Measurements from ENCODE around the gene KLF7.

KLF7 gene

GRCh38 chr2:207110715-207111114 is 55.0 kb downstream of the KLF7 start:
- Mint-ChIP-seq H3K36me3 (peaks cover 36% of the 10 kb centered on the region), H3K27ac (no peak overlapping the region), H3K4me1 (peaks cover 19% of the 10 kb centered on the region), H3K27me3 (no peaks in the 10 kb centered on the region), H3K9me3 (no peaks in the 10 kb centered on the region), H3K4me3 (no peak overlapping the region)
- ATAC-seq: no peak

GRCh38 chr2:207110310-207110709 is 55.4 kb downstream of the KLF7 start:
- Mint-ChIP-seq H3K4me3 (no peak overlapping the region), H3K36me3 (peaks cover 40% of the 10 kb centered on the region), H3K9me3 (no peaks in the 10 kb centered on the region), H3K4me1 (peaks cover 19% of the 10 kb centered on the region), H3K27me3 (no peaks in the 10 kb centered on the region), H3K27ac (no peak overlapping the region)
- ATAC-seq: no peak

- Mint-ChIP-seq H3K27ac (no peak overlapping the region), H3K4me3 (no peak overlapping the region), H3K9me3 (no peaks in the 10 kb centered on the region), H3K4me1 (peaks cover 19% of the 10 kb centered on the region), H3K36me3 (peaks cover 40% of the 10 kb centered on the region), H3K27me3 (no peaks in the 10 kb centered on the region)
- no peak for ATAC-seq
Measured at GRCh38 chr2:207109768-207110167, 56.0 kb downstream of the KLF7 start.

- ATAC-seq: no peak
- no peaks in the 10 kb centered on the region for H3K27me3 Mint-ChIP-seq
- H3K36me3 Mint-ChIP-seq: peaks cover 40% of the 10 kb centered on the region
Measured at GRCh38 chr2:207108440-207108839, 57.3 kb downstream of the KLF7 start.

GRCh38 chr2:207107551-207107950 is 58.2 kb downstream of the KLF7 start:
- ATAC-seq: no peak
- Mint-ChIP-seq H3K9me3 (no peaks in the 10 kb centered on the region), H3K4me3 (no peak overlapping the region), H3K4me1 (peaks cover 8% of the 10 kb centered on the region), H3K27ac (no peak overlapping the region), H3K27me3 (no peaks in the 10 kb centered on the region), H3K36me3 (peaks cover 43% of the 10 kb centered on the region)

More at GRCh38 chr2:207108440-207108839, 57.3 kb downstream of the KLF7 start:
- H3K9me3 Mint-ChIP-seq: no peaks in the 10 kb centered on the region
- no peak overlapping the region for H3K4me3 Mint-ChIP-seq
- H3K4me1 Mint-ChIP-seq: peaks cover 14% of the 10 kb centered on the region
- H3K27ac Mint-ChIP-seq: no peak overlapping the region

DNA sequence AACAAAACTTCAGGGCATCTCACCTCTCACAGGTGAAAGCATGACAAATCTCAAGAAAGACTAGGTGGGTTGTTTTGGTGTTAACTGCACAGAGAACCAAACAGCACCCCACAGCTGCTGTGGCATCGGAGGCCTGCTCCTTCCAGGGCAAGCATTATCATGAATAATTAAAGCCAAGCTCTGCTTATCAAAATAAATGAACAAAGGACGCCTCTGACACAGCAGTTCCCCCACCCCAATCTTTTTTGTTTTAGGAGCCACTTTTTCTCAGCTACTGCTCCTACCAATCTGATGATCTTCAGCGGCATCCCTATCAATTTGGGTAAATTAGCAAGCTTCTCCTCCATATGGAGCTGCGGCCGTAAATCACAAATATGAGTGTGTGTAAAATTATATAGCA is 58.6 kb downstream of the KLF7 start:
- peaks cover 6% of the 10 kb centered on the region for H3K4me1 Mint-ChIP-seq
- ATAC-seq: no peak
- H3K27me3 Mint-ChIP-seq: no peaks in the 10 kb centered on the region
- H3K4me3 Mint-ChIP-seq: no peak overlapping the region
- no peaks in the 10 kb centered on the region for H3K9me3 Mint-ChIP-seq
- peaks cover 47% of the 10 kb centered on the region for H3K36me3 Mint-ChIP-seq
- H3K27ac Mint-ChIP-seq: no peak overlapping the region

- H3K27ac Mint-ChIP-seq: no peak overlapping the region
- H3K9me3 Mint-ChIP-seq: no peaks in the 10 kb centered on the region
- H3K4me3 Mint-ChIP-seq: no peak overlapping the region
- peaks cover 21% of the 10 kb centered on the region for H3K4me1 Mint-ChIP-seq
- no peak for ATAC-seq
- H3K27me3 Mint-ChIP-seq: no peaks in the 10 kb centered on the region
- peaks cover 56% of the 10 kb centered on the region for H3K36me3 Mint-ChIP-seq
Measured at GRCh38 chr2:207103132-207103531, 62.6 kb downstream of the KLF7 start.

DNA sequence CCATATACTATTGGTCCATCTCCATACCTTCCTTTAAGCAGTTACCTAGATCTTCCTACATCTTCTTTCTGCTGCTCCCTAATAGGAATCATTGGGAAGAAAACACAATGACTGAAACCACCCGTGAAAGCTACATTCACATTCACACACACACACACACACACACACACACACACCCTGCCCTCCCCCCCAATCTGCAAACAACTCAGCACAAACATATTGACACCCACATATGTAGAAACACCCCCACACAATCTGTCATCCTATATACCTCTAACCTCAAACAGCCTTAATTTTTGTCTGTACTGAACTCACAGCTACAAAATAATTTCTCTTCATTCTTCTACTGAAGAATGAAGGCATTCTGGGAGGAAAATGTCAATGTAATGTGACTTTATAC is 63.8 kb downstream of the KLF7 start:
- ATAC-seq: no peak
- Mint-ChIP-seq H3K36me3 (peaks cover 45% of the 10 kb centered on the region), H3K4me3 (no peak overlapping the region), H3K27ac (no peak overlapping the region), H3K27me3 (no peaks in the 10 kb centered on the region), H3K9me3 (no peaks in the 10 kb centered on the region), H3K4me1 (peaks cover 21% of the 10 kb centered on the region)

GRCh38 chr2:207097278-207097677 is 68.5 kb downstream of the KLF7 start:
- ATAC-seq: no peak
- Mint-ChIP-seq H3K9me3 (peaks cover 3% of the 10 kb centered on the region), H3K36me3 (peaks cover 42% of the 10 kb centered on the region), H3K4me1 (peaks cover 29% of the 10 kb centered on the region), H3K4me3 (no peak overlapping the region), H3K27me3 (no peaks in the 10 kb centered on the region), H3K27ac (no peak overlapping the region)

GRCh38 chr2:207095963-207096362 is 69.8 kb downstream of the KLF7 start:
- H3K4me3 Mint-ChIP-seq: no peak overlapping the region
- no peak for ATAC-seq
- H3K27ac Mint-ChIP-seq: no peak overlapping the region
- peaks cover 34% of the 10 kb centered on the region for H3K4me1 Mint-ChIP-seq
- H3K9me3 Mint-ChIP-seq: peaks cover 3% of the 10 kb centered on the region
- no peaks in the 10 kb centered on the region for H3K27me3 Mint-ChIP-seq
- H3K36me3 Mint-ChIP-seq: peaks cover 40% of the 10 kb centered on the region

- no peak for ATAC-seq
- peaks cover 45% of the 10 kb centered on the region for H3K4me1 Mint-ChIP-seq
- H3K27ac Mint-ChIP-seq: no peak overlapping the region
- peaks cover 38% of the 10 kb centered on the region for H3K36me3 Mint-ChIP-seq
- no peaks in the 10 kb centered on the region for H3K27me3 Mint-ChIP-seq
- H3K9me3 Mint-ChIP-seq: peaks cover 3% of the 10 kb centered on the region
- H3K4me3 Mint-ChIP-seq: no peak overlapping the region
Measured at GRCh38 chr2:207093234-207093633, 72.5 kb downstream of the KLF7 start.

DNA sequence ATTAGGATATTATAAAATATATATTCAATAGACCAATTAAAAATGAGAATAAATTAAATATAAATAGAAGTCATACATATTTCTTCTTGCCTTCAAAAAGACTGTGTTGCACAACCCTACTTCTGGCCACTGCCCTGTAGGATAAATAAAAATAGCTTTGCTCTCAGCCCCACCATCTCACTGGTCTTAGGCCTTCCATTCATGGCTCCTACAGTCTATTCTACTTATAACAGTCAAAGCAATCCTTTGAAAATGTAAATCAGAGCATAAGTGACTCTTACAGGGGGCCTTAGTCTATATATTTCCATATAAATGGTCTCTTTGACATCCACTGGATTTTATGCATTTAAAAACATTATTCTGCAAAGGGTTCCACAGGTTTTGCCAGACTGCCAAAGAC is 72.9 kb downstream of the KLF7 start:
- Mint-ChIP-seq H3K9me3 (peaks cover 3% of the 10 kb centered on the region), H3K4me3 (no peak overlapping the region), H3K27me3 (no peaks in the 10 kb centered on the region), H3K27ac (no peak overlapping the region), H3K4me1 (peaks cover 48% of the 10 kb centered on the region), H3K36me3 (peaks cover 41% of the 10 kb centered on the region)
- no peak for ATAC-seq

- no peak for ATAC-seq
- peaks cover 3% of the 10 kb centered on the region for H3K9me3 Mint-ChIP-seq
- H3K27me3 Mint-ChIP-seq: no peaks in the 10 kb centered on the region
- peaks cover 42% of the 10 kb centered on the region for H3K4me1 Mint-ChIP-seq
- H3K4me3 Mint-ChIP-seq: no peak overlapping the region
- H3K36me3 Mint-ChIP-seq: peaks cover 45% of the 10 kb centered on the region
- no peak overlapping the region for H3K27ac Mint-ChIP-seq
Measured at GRCh38 chr2:207091928-207092327, 73.8 kb downstream of the KLF7 start.

GRCh38 chr2:207091176-207091575 is 74.6 kb downstream of the KLF7 start:
- Mint-ChIP-seq H3K27ac (no peak overlapping the region), H3K4me3 (no peak overlapping the region), H3K27me3 (no peaks in the 10 kb centered on the region), H3K9me3 (peaks cover 3% of the 10 kb centered on the region), H3K4me1 (peaks cover 41% of the 10 kb centered on the region), H3K36me3 (peaks cover 50% of the 10 kb centered on the region)
- no peak for ATAC-seq

DNA sequence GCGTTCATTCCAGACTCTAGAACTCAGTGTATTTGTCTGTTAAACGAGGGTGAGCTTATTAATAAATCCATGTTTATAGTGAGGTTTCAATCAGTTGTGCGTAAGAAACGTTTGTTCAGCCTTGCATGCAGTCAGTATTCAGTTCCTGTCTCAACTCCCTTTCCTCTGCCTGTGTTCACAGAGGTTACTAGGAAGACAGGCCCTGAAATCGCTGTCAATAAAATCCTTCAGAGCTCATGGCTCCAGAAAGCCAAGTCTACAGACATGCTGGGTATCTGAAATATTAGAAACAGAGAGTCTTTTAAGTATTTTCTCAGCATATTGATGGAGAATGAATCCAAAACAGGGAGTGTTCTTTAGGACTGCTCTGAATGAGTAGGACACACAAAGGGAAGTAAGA is 75.4 kb downstream of the KLF7 start:
- Mint-ChIP-seq H3K27me3 (no peaks in the 10 kb centered on the region), H3K27ac (peak overlapping the region; percentile 33), H3K4me3 (no peak overlapping the region), H3K4me1 (peaks cover 41% of the 10 kb centered on the region), H3K9me3 (peaks cover 3% of the 10 kb centered on the region), H3K36me3 (peaks cover 53% of the 10 kb centered on the region)
- ATAC-seq: no peak

GRCh38 chr2:207088839-207089238 is 76.9 kb downstream of the KLF7 start:
- no peak for ATAC-seq
- peaks cover 41% of the 10 kb centered on the region for H3K4me1 Mint-ChIP-seq
- peak overlapping the region; percentile 25 for H3K4me3 Mint-ChIP-seq
- H3K36me3 Mint-ChIP-seq: peaks cover 52% of the 10 kb centered on the region
- peak overlapping the region; percentile 71 for H3K27ac Mint-ChIP-seq
- peaks cover 3% of the 10 kb centered on the region for H3K9me3 Mint-ChIP-seq
- no peaks in the 10 kb centered on the region for H3K27me3 Mint-ChIP-seq

DNA sequence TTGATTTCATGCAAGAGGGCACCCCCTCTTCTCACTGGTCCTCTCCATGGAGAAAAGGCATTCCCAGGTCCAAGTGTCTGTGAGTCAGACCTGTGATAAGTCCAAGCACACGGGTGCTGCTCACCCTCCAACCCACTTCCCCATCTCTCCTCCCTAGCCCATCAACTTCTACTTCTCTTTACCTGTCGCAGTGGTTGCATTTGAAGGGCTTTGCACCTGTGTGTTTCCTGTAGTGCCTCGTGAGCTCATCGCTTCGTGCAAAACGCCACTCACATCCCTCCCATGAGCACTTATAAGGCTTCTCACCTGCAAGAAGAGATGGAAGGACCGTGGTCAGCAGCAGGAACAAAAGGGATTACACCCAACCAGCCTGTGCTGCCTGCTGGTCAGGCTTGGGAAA is 77.5 kb downstream of the KLF7 start:
- Mint-ChIP-seq H3K27ac (peak overlapping the region; percentile 71), H3K4me1 (peaks cover 39% of the 10 kb centered on the region), H3K9me3 (peaks cover 1% of the 10 kb centered on the region), H3K27me3 (no peaks in the 10 kb centered on the region), H3K4me3 (no peak overlapping the region), H3K36me3 (peaks cover 52% of the 10 kb centered on the region)
- peak; percentile 76 for ATAC-seq
